Kidney glomerular epithelial cell (primary cell): ENCODE results near the gene APBB1IP.
"Not testable (repeated sequence)": the region's sequence is repeated elsewhere in the genome, so short reads cannot be mapped to it uniquely, and the experiment has no call there.

Experiments used
- DNase-seq: peaks from one replicate; lab custom pipeline; 2025; lab: John Stamatoyannopoulos, UW

Gene APBB1IP

GRCh38 chr10:26477501-26477900 lies 39.4 kb downstream of the APBB1IP start:
- no peak for DNase-seq

- DNase-seq: no peak
Measured at GRCh38 chr10:26478061-26478460, 39.9 kb downstream of the APBB1IP start.

- DNase-seq: no peak
Measured at GRCh38 chr10:26479766-26480492, 41.8 kb downstream of the APBB1IP start.

- DNase-seq: no peak
Measured at GRCh38 chr10:26481315-26481692, 43.2 kb downstream of the APBB1IP start.

- DNase-seq: no peak
Measured at GRCh38 chr10:26481914-26482550, 43.9 kb downstream of the APBB1IP start.

GRCh38 chr10:26483554-26483953 lies 45.4 kb downstream of the APBB1IP start:
- no peak for DNase-seq

- DNase-seq: peak; percentile 69
Measured at GRCh38 chr10:26485150-26485941, 47.2 kb downstream of the APBB1IP start.

- DNase-seq: peak; percentile 68
Measured at GRCh38 chr10:26486304-26486703, 48.2 kb downstream of the APBB1IP start.

- peak; percentile 97 for DNase-seq
Measured at GRCh38 chr10:26486990-26487850, 49.1 kb downstream of the APBB1IP start.

- DNase-seq: no peak
Measured at GRCh38 chr10:26488344-26488743, 50.2 kb downstream of the APBB1IP start.

- DNase-seq: no peak
Measured at GRCh38 chr10:26489081-26489480, 50.9 kb downstream of the APBB1IP start.

GRCh38 chr10:26490367-26490766 lies 52.2 kb downstream of the APBB1IP start:
- DNase-seq: not testable (repeated sequence)

- no peak for DNase-seq
Measured at GRCh38 chr10:26491276-26491675, 53.1 kb downstream of the APBB1IP start.

GRCh38 chr10:26491934-26492333 lies 53.8 kb downstream of the APBB1IP start:
- no peak for DNase-seq

- not testable (repeated sequence) for DNase-seq
Measured at GRCh38 chr10:26492725-26493124, 54.6 kb downstream of the APBB1IP start.

- DNase-seq: peak; percentile 41
Measured at GRCh38 chr10:26494018-26494417, 55.9 kb downstream of the APBB1IP start.

- DNase-seq: no peak
Measured at GRCh38 chr10:26499426-26499825, 61.3 kb downstream of the APBB1IP start.

GRCh38 chr10:26502986-26503385 lies 64.8 kb downstream of the APBB1IP start:
- DNase-seq: no peak

GRCh38 chr10:26503911-26504310 lies 65.8 kb downstream of the APBB1IP start:
- no peak for DNase-seq

GRCh38 chr10:26504429-26504828 lies 66.3 kb downstream of the APBB1IP start:
- not testable (repeated sequence) for DNase-seq

GRCh38 chr10:26505491-26505890 lies 67.3 kb downstream of the APBB1IP start:
- DNase-seq: no peak

GRCh38 chr10:26506736-26507135 lies 68.6 kb downstream of the APBB1IP start:
- DNase-seq: no peak
